Fibroblast of the aortic adventitia (primary cell): Measurements from ENCODE around the gene KLHL29. TPM values are rescaled to one million over a fixed set of nuclear protein-coding genes. Genes with fewer than 3 reads are reported as not detected.
A peak's percentile ranks its signal among the peaks of the same experiment; 100 is the strongest.

ENCODE experiments used
- DNase-seq: peaks from one replicate; pipeline ENCODE4 v3.0.0-alpha.2; 2010; ENCODE audit warnings: low read depth
- H3K4me3 ChIP-seq: 2 replicates; pipeline ENCODE4 v1.5.1; 2011; ENCODE audit warnings: low read depth, mild to moderate bottlenecking, control low read depth, low read length, moderate library complexity
- CTCF ChIP-seq: IDR thresholded peaks from 2 replicates; pipeline ENCODE4 v1.5.1; 2011; ENCODE audit warnings: mild to moderate bottlenecking, low read length, control low read depth, inconsistent platforms; ENCODE audit not compliant: insufficient read depth
- total RNA-seq: library from RNA; depleted of rRNA; stranded (reverse); fragments of >200 nt; gene quantifications from 2 replicates; pipeline ENCODE4 v1.2.3, GENCODE V29; 2012; ENCODE audit warnings: low replicate concordance

KLHL29 gene
- total RNA-seq, 1 donor = 4.7 TPM

DNA sequence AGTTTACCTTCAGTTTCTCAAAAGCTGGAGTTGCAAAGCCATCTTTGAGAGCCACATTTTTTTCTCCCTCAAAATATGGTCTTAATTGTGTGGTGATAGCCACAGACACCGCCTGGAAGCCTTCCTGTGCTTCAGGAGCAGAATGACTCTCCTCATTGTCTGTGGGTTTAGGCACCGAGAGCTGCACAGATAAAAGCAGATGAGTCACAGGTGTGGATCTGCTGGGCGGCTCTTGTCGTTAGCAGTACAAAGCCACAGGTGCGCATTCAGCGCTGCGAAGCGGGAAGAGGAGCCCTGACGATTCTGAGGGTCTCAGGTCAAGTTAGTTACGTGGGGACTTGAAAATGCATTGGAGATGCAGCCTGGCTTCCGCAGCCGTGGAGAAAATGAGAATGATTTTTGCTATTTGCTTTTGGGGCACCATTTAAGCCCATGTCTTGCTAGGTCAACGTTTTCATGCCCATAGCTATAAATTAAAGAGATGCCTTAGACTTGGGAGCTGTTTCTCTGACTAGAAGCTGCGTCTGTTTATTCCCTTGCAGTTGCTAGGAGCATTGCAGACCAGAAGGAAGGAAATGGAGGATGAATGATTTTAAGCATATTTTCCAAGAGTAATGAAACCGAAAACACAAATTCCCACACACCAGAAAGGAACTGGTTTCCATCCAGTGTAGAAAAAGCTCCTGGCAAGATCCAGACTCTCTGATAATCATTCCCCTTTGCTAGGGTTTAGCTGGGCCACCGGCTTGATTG lies 51.5 kb downstream of the KLHL29 start:
- no peak overlapping the region for H3K4me3 ChIP-seq
- TF ChIP-seq CTCF = no peak
- DNase-seq = peak; percentile 39

DNA sequence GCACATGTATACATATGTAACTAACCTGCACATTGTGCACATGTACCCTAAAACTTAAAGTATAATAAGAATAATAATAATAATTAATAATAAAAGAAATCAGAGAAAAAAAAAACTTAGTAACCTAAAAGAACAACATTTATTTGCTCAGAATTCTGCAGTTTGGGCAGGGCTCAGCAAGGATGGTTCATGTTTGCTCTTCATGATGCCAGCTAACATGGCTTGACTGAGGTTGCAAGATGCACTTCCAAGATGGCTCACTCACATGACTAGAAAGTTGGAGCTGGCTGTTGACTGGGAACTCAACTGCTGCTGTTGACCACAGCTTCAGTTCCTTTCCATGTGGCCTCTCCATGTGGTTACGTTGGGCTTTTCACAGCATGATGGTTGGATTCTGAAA lies 56.4 kb downstream of the KLHL29 start:
- no peak for TF ChIP-seq CTCF
- H3K4me3 ChIP-seq = no peak overlapping the region
- DNase-seq = no peak

DNA sequence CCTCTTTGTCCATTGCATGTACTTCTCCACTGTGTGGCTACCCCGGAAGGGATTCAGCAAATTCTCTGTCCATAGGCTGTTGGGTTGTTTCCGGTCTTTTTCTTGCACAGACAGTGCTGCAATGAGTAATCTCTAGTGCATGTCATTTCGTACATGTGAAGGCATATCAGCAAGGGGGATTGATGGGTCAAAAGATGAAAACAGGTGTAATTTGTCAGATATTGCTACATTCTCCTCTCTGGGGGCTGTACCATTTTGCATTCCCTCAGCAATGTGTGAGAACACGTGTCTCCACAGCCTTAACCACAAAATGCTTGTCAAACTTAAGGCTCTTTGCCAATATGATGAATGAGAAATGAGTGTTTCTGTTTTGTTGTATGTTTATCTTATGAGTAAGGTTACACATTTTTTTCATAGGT lies 60.5 kb downstream of the KLHL29 start:
- no peak overlapping the region for H3K4me3 ChIP-seq
- DNase-seq = peak; percentile 76
- TF ChIP-seq CTCF = no peak

DNA sequence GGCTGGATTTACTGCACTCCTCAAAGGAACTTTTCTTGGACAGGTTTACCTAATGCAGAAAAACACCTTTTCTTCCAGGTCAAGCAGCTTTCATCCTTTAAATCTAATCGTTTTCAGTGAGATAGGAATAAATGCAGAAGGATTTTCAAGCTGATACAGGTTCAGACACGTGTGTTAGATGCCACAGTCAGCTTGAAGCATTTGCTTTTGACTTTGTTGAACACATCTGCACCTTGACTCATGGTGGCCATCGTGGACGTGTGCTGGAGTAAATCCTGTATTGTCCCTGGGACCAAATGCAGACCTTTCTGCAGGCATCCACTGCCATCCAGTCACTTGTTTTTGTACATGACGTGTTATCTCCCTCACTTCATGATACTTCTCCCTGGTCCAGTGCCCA lies 61.9 kb downstream of the KLHL29 start:
- TF ChIP-seq CTCF = no peak
- H3K4me3 ChIP-seq = no peak overlapping the region
- no peak for DNase-seq

DNA sequence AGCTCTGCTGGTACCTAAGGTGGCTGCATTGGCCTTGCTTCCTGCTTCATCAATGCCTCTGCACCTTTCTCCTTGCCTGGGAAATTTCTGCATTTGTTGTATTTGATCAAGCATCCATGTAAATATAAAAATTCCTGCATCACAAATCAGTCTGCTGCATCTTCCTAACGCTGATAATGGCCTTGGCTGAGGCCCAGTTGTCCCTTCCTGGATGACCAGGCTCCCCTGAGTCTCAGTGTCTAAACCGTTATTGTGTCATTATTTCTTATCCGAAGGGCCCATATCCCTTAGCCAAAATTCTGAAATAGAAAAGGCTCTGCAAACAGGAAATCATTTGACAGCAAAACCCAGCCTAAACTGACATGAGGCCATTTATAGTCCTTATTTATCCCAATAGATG lies 62.4 kb downstream of the KLHL29 start:
- no peak for TF ChIP-seq CTCF
- DNase-seq = no peak
- H3K4me3 ChIP-seq = no peak overlapping the region

- no peak overlapping the region for H3K4me3 ChIP-seq
- no peak for TF ChIP-seq CTCF
- no peak for DNase-seq
These were observed 63.9 kb downstream of the KLHL29 start for GRCh38 chr2:23448906-23449305.

GRCh38 chr2:23449413-23449812 lies 64.4 kb downstream of the KLHL29 start:
- no peak for TF ChIP-seq CTCF
- H3K4me3 ChIP-seq = no peak overlapping the region
- DNase-seq = no peak
